AG04450 (cell line): Measurements from ENCODE around the gene DNAI1. TPM values are rescaled to one million over a fixed set of nuclear protein-coding genes. Genes with fewer than 3 reads are reported as not detected.

ENCODE experiments used
- CTCF ChIA-PET: fragments of 300-600, 350-600 bp; formaldehyde crosslinking; extraction: SDS; loops from one replicate; lab custom pipeline; 2022; ENCODE audit warnings: antibody characterized with exemption, inconsistent platforms; lab: Charles Lee
- POLR2A ChIA-PET: fragments of 350-600 bp; formaldehyde crosslinking; extraction: SDS; loops from one replicate; lab custom pipeline; 2021; ENCODE audit warnings: antibody characterized with exemption, inconsistent platforms; lab: Yijun Ruan, JAX
- DNase-seq: peaks from one replicate; pipeline ENCODE4 v3.0.0-alpha.2; 2011; ENCODE audit warnings: low read depth, low spot score
- H3K27ac ChIP-seq: one replicate; pipeline ENCODE4 v1.5.1; 2012; ENCODE audit warnings: low read depth, low read length, control low read depth
- H3K27me3 ChIP-seq: one replicate; pipeline ENCODE4 v1.6.0; 2012; ENCODE audit warnings: low read length; ENCODE audit not compliant: control insufficient read depth, insufficient read depth
- H3K4me3 ChIP-seq: 2 replicates; pipeline ENCODE4 v1.5.1; 2011; ENCODE audit warnings: mild to moderate bottlenecking, low read depth, low read length, control low read depth
- H3K9me3 ChIP-seq: 2 replicates; pipeline ENCODE4 v1.5.1; 2012; ENCODE audit warnings: low read length; ENCODE audit not compliant: control insufficient read depth, insufficient read depth
- polyA plus RNA-seq: library from polyadenylated mRNA; depleted of rRNA; stranded (reverse); fragments of >200 nt; gene quantifications from 2 replicates; pipeline ENCODE4 v1.2.3, GENCODE V29; 2011; rRNA removed
- small RNA-seq: library from RNA; depleted of rRNA; stranded (forward); fragments of <200 nt; gene quantifications from one replicate; pipeline ENCODE3, GENCODE V24; 2012; ENCODE audit warnings: low read depth; ENCODE audit not compliant: insufficient read length
- TF ChIP-seq, protein P1 (sequence below): IDR thresholded peaks from 2 replicates; pipeline ENCODE4 v1.5.1; 2011; ENCODE audit warnings: low read depth, low read length, control low read depth, inconsistent platforms

DNAI1 gene
- polyA plus RNA-seq, 1 experiment = not detected

DNA sequence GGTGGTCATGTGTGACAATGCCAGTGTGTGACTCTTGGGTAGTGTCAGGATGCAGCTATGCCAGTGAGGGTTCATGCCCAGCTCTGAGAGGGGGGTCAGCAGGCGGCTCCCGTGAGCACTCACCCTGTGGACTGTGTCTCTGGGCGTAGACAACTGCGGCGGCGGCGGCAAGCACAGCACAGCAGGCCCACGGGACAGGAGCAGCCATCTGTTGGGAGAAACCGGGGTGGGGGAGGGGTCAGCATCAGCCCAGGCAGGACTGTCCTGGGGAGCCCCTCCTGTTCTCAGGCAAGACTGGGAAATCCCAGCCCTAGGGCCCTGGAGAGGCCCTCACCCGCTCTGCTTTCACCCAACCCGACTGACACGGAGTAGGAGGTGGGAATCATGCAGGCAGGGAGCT, 110.2 kb downstream of the DNAI1 start:
- CTCF ChIA-PET = no interaction called here
- Histone ChIP-seq H3K4me3 (no peak overlapping the region), H3K9me3 (no peaks in the 10 kb centered on the region; the same call in 1 of the 2 replicates), H3K27ac (no peak overlapping the region), H3K27me3 (peaks cover 76% of the 10 kb centered on the region)
- TF ChIP-seq, protein P1, sequence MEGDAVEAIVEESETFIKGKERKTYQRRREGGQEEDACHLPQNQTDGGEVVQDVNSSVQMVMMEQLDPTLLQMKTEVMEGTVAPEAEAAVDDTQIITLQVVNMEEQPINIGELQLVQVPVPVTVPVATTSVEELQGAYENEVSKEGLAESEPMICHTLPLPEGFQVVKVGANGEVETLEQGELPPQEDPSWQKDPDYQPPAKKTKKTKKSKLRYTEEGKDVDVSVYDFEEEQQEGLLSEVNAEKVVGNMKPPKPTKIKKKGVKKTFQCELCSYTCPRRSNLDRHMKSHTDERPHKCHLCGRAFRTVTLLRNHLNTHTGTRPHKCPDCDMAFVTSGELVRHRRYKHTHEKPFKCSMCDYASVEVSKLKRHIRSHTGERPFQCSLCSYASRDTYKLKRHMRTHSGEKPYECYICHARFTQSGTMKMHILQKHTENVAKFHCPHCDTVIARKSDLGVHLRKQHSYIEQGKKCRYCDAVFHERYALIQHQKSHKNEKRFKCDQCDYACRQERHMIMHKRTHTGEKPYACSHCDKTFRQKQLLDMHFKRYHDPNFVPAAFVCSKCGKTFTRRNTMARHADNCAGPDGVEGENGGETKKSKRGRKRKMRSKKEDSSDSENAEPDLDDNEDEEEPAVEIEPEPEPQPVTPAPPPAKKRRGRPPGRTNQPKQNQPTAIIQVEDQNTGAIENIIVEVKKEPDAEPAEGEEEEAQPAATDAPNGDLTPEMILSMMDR = no peak
- POLR2A ChIA-PET = no interaction called here
- DNase-seq = no peak

DNA sequence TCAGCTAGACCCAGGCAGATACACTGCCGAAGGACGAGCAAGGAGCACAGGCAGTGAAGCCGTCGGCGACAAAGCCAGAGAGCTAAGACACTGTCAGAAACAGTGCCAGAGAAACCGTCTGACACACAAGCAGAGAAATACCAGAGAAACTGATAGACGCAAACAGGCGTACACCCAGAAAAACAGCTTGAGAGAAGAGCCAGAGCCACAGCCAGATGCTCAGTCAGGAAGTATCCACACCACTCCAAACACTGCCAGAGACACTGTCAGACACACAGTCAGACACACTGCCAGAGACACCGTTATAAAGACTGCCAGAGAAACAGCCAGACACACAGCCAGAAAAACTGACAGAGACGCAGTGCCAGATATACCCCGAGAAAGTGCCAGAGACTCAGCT, 111.8 kb downstream of the DNAI1 start:
- CTCF ChIA-PET = interaction anchor here (1.1 to 1.3 kb wide), 2 partner anchors 21 to 167 kb away, joined by 3 to 4 read pairs; no protein-coding TSS in a partner anchor
- Histone ChIP-seq H3K27me3 (peaks cover 86% of the 10 kb centered on the region), H3K9me3 (no peaks in the 10 kb centered on the region; the same call in 1 of the 2 replicates), H3K4me3 (no peak overlapping the region), H3K27ac (no peak overlapping the region)
- POLR2A ChIA-PET = no interaction called here
- no peak for DNase-seq
- TF ChIP-seq, protein P1 = no peak

Small RNAs within 50 kb of the gene (small RNA-seq; reads per million reads assigned to genes)
- gene RN7SKP24 = not detected

Other genes with a start within 250 kb of the DNAI1 start
- 0.62 and 0.77 TPM in 2 replicates for gene KIF24, start 129.5 kb upstream of the DNAI1 start, polyA plus RNA-seq
- gene NUDT2, start 129.2 kb upstream of the DNAI1 start, polyA plus RNA-seq = 41.5 and 44.8 TPM in 2 replicates
- 0.19 and 0.22 TPM in 2 replicates for gene MYORG, start 81.9 kb upstream of the DNAI1 start, polyA plus RNA-seq
- 8.0 and 9.8 TPM in 2 replicates for gene FAM219A, start 235 bp upstream of the DNAI1 start, polyA plus RNA-seq
- 0.09 TPM in 1 of 2 replicates, not detected in the other for gene ENHO, start 64.2 kb downstream of the DNAI1 start, polyA plus RNA-seq
- gene CNTFR, start 130.9 kb downstream of the DNAI1 start, polyA plus RNA-seq = not detected in 2 replicates
- 19.4 and 25.4 TPM in 2 replicates for gene RPP25L, start 153.3 kb downstream of the DNAI1 start, polyA plus RNA-seq
- 97.6 and 103 TPM in 2 replicates for gene DCTN3, start 161.7 kb downstream of the DNAI1 start, polyA plus RNA-seq
- not detected in 2 replicates for gene ARID3C, start 170.3 kb downstream of the DNAI1 start, polyA plus RNA-seq
- gene SIGMAR1, start 179.0 kb downstream of the DNAI1 start, polyA plus RNA-seq = 38.9 and 56.9 TPM in 2 replicates
- 24.8 and 28.4 TPM in 2 replicates for gene GALT, start 187.9 kb downstream of the DNAI1 start, polyA plus RNA-seq
- 14.6 and 19.0 TPM in 2 replicates for gene IL11RA, start 193.4 kb downstream of the DNAI1 start, polyA plus RNA-seq
- gene CCL27, start 203.9 kb downstream of the DNAI1 start, polyA plus RNA-seq = not detected in 2 replicates
- gene CCL19, start 232.5 kb downstream of the DNAI1 start, polyA plus RNA-seq = not detected in 2 replicates